Keratinocyte (primary cell): ENCODE results near the gene FTSJ1. TPM values are rescaled to one million over a fixed set of nuclear protein-coding genes. Genes with fewer than 3 reads are reported as not detected.
A peak's percentile ranks its signal among the peaks of the same experiment; 100 is the strongest.
"Not testable (repeated sequence)": the region's sequence is repeated elsewhere in the genome, so short reads cannot be mapped to it uniquely, and the experiment has no call there.

ENCODE experiments used
- DNase-seq: peaks from one replicate; pipeline ENCODE4 v3.0.0-alpha.2; 2011; ENCODE audit warnings: low read depth, missing footprints, low spot score
- FAIRE-seq: peaks from 2 replicates; lab custom pipeline; 2011; peaks lifted over from hg19 to GRCh38; lab: Jason Lieb, UNC
- H2AFZ ChIP-seq: 2 replicates; pipeline ENCODE4 v1.6.0; 2012; ENCODE audit warnings: low read length, control low read depth, inconsistent platforms; ENCODE audit not compliant: control insufficient read depth
- H3K27ac ChIP-seq: 2 replicates; pipeline ENCODE4 v1.5.1; 2011; ENCODE audit warnings: low read length; ENCODE audit not compliant: control insufficient read depth, insufficient read depth
- H3K27me3 ChIP-seq: 3 replicates; pipeline ENCODE4 v1.6.0; 2011; ENCODE audit warnings: low read length; ENCODE audit not compliant: control insufficient read depth, insufficient read depth; ENCODE audit errors: extremely low read depth
- H3K36me3 ChIP-seq, 2 experiments: 2 replicates in 1 of 2; 3 replicates in 1 of 2; pipeline ENCODE4 v1.5.1; 2011; ENCODE audit warnings: low read length in 2 of 2, mild to moderate bottlenecking in 1 of 2; ENCODE audit not compliant: control insufficient read depth in 2 of 2, insufficient read depth in 2 of 2; ENCODE audit errors: extremely low read depth in 1 of 2
- H3K4me1 ChIP-seq: 3 replicates; pipeline ENCODE4 v1.5.1; 2011; ENCODE audit warnings: low read length; ENCODE audit not compliant: control insufficient read depth, insufficient read depth; ENCODE audit errors: extremely low read depth
- H3K4me2 ChIP-seq: 3 replicates; pipeline ENCODE4 v1.6.0; 2011; ENCODE audit warnings: low read depth, low read length; ENCODE audit not compliant: control insufficient read depth, insufficient read depth; ENCODE audit errors: extremely low read depth
- H3K4me3 ChIP-seq, 3 experiments: fragments of 200-600 bp in 1 of 3; sonication (generic) in 1 of 3; 2 replicates in 2 of 3; 3 replicates in 1 of 3; pipeline ENCODE4 v1.5.1; 2011 to 2016; ENCODE audit warnings: low read length in 3 of 3, mild to moderate bottlenecking in 3 of 3, control low read depth in 2 of 3, inconsistent platforms in 1 of 3, low read depth in 1 of 3, mixed read lengths in 1 of 3, mixed run types in 1 of 3, moderate library complexity in 1 of 3; ENCODE audit not compliant: control insufficient read depth in 2 of 3, insufficient read depth in 2 of 3; ENCODE audit errors: extremely low read depth in 1 of 3
- H3K79me2 ChIP-seq: 2 replicates; pipeline ENCODE4 v1.6.0; 2012; ENCODE audit warnings: low read length; ENCODE audit not compliant: control insufficient read depth, insufficient read depth
- H3K9ac ChIP-seq: 3 replicates; pipeline ENCODE4 v1.6.0; 2011; ENCODE audit warnings: low read length; ENCODE audit not compliant: control insufficient read depth, insufficient read depth; ENCODE audit errors: extremely low read depth
- H3K9me1 ChIP-seq: 3 replicates; pipeline ENCODE4 v1.6.0; 2011; ENCODE audit warnings: low read length; ENCODE audit not compliant: control insufficient read depth, insufficient read depth; ENCODE audit errors: extremely low read depth
- H3K9me3 ChIP-seq: 2 replicates; pipeline ENCODE4 v1.5.1; 2012; ENCODE audit warnings: low read depth, low read length; ENCODE audit not compliant: control insufficient read depth
- H4K20me1 ChIP-seq: 3 replicates; pipeline ENCODE4 v1.6.0; 2011; ENCODE audit warnings: low read length; ENCODE audit not compliant: control insufficient read depth, insufficient read depth; ENCODE audit errors: extremely low read depth
- CTCF ChIP-seq, 3 experiments: IDR thresholded peaks in 1 of 3; conservative IDR thresholded peaks in 1 of 3; optimal IDR thresholded peaks in 1 of 3; 2 replicates in 2 of 3; 3 replicates in 1 of 3; pipeline versions ENCODE3 to v1.5.1; 2011; ENCODE audit warnings: low read length in 3 of 3, mild to moderate bottlenecking in 3 of 3, moderate library complexity in 2 of 3, control low read depth in 1 of 3, inconsistent platforms in 1 of 3; ENCODE audit not compliant: insufficient read depth in 2 of 3; ENCODE audit errors: extremely low read depth in 1 of 3
- EZH2 ChIP-seq: IDR thresholded peaks from one replicate; pipeline ENCODE4 v1.6.1; 2012; ENCODE audit warnings: inconsistent platforms, mild to moderate bottlenecking, low read length, moderate library complexity
- dilution Hi-C: fragments of 300-500 bp; cut with MboI; formaldehyde crosslinking; loops from one replicate; pipeline ENCODE4 v1.7.0; 2020; ENCODE audit warnings: low sequenced_read_pairs; ENCODE audit not compliant: extremely low pct_ligation_motif_present
- polyA plus RNA-seq, 5 experiments: library from polyadenylated mRNA; depleted of rRNA in 3 of 5; stranded (reverse) in 3 of 5; stranded (forward) in 1 of 5; unstranded in 1 of 5; fragments of >200 nt; gene quantifications; 1 replicate in 1 of 5; 2 replicates in 3 of 5; 3 replicates in 1 of 5; pipeline versions ENCODE4 v1.2.1 to v1.2.3, GENCODE V29; 2011 to 2012; ENCODE audit warnings: missing spikeins in 2 of 5, low read depth in 1 of 5, low replicate concordance in 1 of 5

FTSJ1 gene
- polyA plus RNA-seq, 1 donor (not counting 4 experiments of a cell fraction or from before 2014, with no cell fraction given), result 60.6 TPM

GRCh38 chrX:48522291-48522690 is 46.3 kb downstream of the FTSJ1 start:
- H3K4me1 ChIP-seq, result peaks cover 3% of the 10 kb centered on the region
- DNase-seq (no peak), FAIRE-seq (no peak)
- H3K4me2 ChIP-seq, result peak overlapping the region; percentile 75
- H4K20me1 ChIP-seq, result no peaks in the 10 kb centered on the region
- H3K27ac ChIP-seq, result peak overlapping the region; percentile 66
- peaks cover 2% of the 10 kb centered on the region for H3K9me3 ChIP-seq
- peak overlapping the region; percentile 74 for H3K9ac ChIP-seq
- H2AFZ ChIP-seq, result no peak overlapping the region
- peak overlapping the region; percentile 50 to 69 (median 68) for H3K4me3 ChIP-seq
- H3K79me2 ChIP-seq, result peaks cover 23% of the 10 kb centered on the region
- H3K9me1 ChIP-seq, result no peaks in the 10 kb centered on the region
- H3K36me3 ChIP-seq, result peaks cover 7 to 22% of the 10 kb centered on the region in 2 experiments
- dilution Hi-C loops, result no loop called here
- H3K27me3 ChIP-seq, result no peaks in the 10 kb centered on the region
- no peak for TF ChIP-seq EZH2
- TF ChIP-seq CTCF (optimal IDR thresholded peaks at IDR 0.05 in 1 of 3, IDR thresholded peaks at IDR 0.05 in 1 of 3, conservative IDR thresholded peaks at IDR 0.05 in 1 of 3; ENCODE audit: extremely low read depth in 1 of 3, insufficient read depth in 2 of 3, low read length in 3 of 3), result no peak

GRCh38 chrX:48523682-48524081 is 47.7 kb downstream of the FTSJ1 start:
- H3K4me3 ChIP-seq, result no peak overlapping the region
- no peaks in the 10 kb centered on the region for H4K20me1 ChIP-seq
- H3K4me2 ChIP-seq, result no peak overlapping the region
- dilution Hi-C loops, result no loop called here
- peaks cover 23% of the 10 kb centered on the region for H3K79me2 ChIP-seq
- DNase-seq (no peak), FAIRE-seq (no peak)
- TF ChIP-seq CTCF (optimal IDR thresholded peaks at IDR 0.05 in 1 of 3, IDR thresholded peaks at IDR 0.05 in 1 of 3, conservative IDR thresholded peaks at IDR 0.05 in 1 of 3; ENCODE audit: extremely low read depth in 1 of 3, insufficient read depth in 2 of 3, low read length in 3 of 3) (no peak), EZH2 (no peak)
- H2AFZ ChIP-seq, result no peak overlapping the region
- no peaks in the 10 kb centered on the region for H3K27me3 ChIP-seq
- H3K9ac ChIP-seq, result no peak overlapping the region
- H3K27ac ChIP-seq, result no peak overlapping the region
- H3K9me3 ChIP-seq, result peaks cover 2% of the 10 kb centered on the region
- peaks cover 9 to 24% of the 10 kb centered on the region in 2 experiments for H3K36me3 ChIP-seq
- peaks cover 3% of the 10 kb centered on the region for H3K4me1 ChIP-seq
- H3K9me1 ChIP-seq, result no peaks in the 10 kb centered on the region

GRCh38 chrX:48525853-48526252 is 49.9 kb downstream of the FTSJ1 start:
- H3K9me1 ChIP-seq, FAIRE-seq, DNase-seq, H3K9me3 ChIP-seq, H3K9ac ChIP-seq, H4K20me1 ChIP-seq, H3K4me1 ChIP-seq, H3K4me3 ChIP-seq, dilution Hi-C loops, H2AFZ ChIP-seq, H3K27ac ChIP-seq, H3K27me3 ChIP-seq, H3K4me2 ChIP-seq: not testable (repeated sequence)
- Histone ChIP-seq H3K79me2 (peaks cover 23% of the 10 kb centered on the region), H3K36me3 (peaks cover 9 to 24% of the 10 kb centered on the region in 2 experiments)
